ENCODE results near the gene ERFL.

Gene ERFL

GRCh38 chr19:41926028-41926762, 2.1 kb downstream of the ERFL start:
- no peak overlapping the region for H3K4me3 ChIP-seq (ENCODE audit: low read depth, low read length)
- ChIA-PET POLR2A (no interaction called here), CTCF (no interaction called here)
- TF ChIP-seq CTCF (IDR thresholded peaks at IDR 0.05; ENCODE audit: insufficient read depth, low read length, missing control alignments): no peak
- DNase-seq (ENCODE audit: low read depth, low spot score): no peak

GRCh38 chr19:41925208-41926003, 2.8 kb downstream of the ERFL start:
- no peak for TF ChIP-seq CTCF (IDR thresholded peaks at IDR 0.05; ENCODE audit: insufficient read depth, low read length, missing control alignments)
- CTCF ChIA-PET: no interaction called here
- POLR2A ChIA-PET: no interaction called here

GRCh38 chr19:41924151-41925145, 3.8 kb downstream of the ERFL start:
- ChIA-PET CTCF (no interaction called here), POLR2A (no interaction called here)
- no peak overlapping the region for H3K4me3 ChIP-seq (ENCODE audit: low read depth, low read length)
- no peak for TF ChIP-seq CTCF (IDR thresholded peaks at IDR 0.05; ENCODE audit: insufficient read depth, low read length, missing control alignments)
- no peak for DNase-seq (ENCODE audit: low read depth, low spot score)

More at GRCh38 chr19:41925208-41926003, 2.8 kb downstream of the ERFL start:
- DNase-seq (ENCODE audit: low read depth, low spot score): no peak
- no peak overlapping the region for H3K4me3 ChIP-seq (ENCODE audit: low read depth, low read length)

- ChIA-PET CTCF (no interaction called here), POLR2A (no interaction called here)
- TF ChIP-seq CTCF (IDR thresholded peaks at IDR 0.05; ENCODE audit: insufficient read depth, low read length, missing control alignments): no peak
- no peak for DNase-seq (ENCODE audit: low read depth, low spot score)
- H3K4me3 ChIP-seq (ENCODE audit: low read depth, low read length): no peak overlapping the region
Observed at GRCh38 chr19:41923045-41923788, 5.0 kb downstream of the ERFL start.

- TF ChIP-seq CTCF (IDR thresholded peaks at IDR 0.05; ENCODE audit: insufficient read depth, low read length, missing control alignments): no peak
- no peak overlapping the region for H3K4me3 ChIP-seq (ENCODE audit: low read depth, low read length)
- POLR2A ChIA-PET: no interaction called here
- DNase-seq (ENCODE audit: low read depth, low spot score): no peak
- CTCF ChIA-PET: interaction anchor here (1.2 kb wide), 1 partner anchor 12 kb away, joined by 5 read pairs; no protein-coding TSS in a partner anchor
Observed at GRCh38 chr19:41922585-41922984, 5.7 kb downstream of the ERFL start.
